HS-27A (cell line): ENCODE results near the gene ZNF195.
A peak's percentile ranks its signal among the peaks of the same experiment; 100 is the strongest.
"Not testable (repeated sequence)": the region's sequence is repeated elsewhere in the genome, so short reads cannot be mapped to it uniquely, and the experiment has no call there.

Experiments
- DNase-seq: peaks from one replicate; pipeline ENCODE4 v3.0.0-alpha.2; 2012; ENCODE audit warnings: low read depth, missing footprints

Gene ZNF195

GRCh38 chr11:3347127-3347526 lies 31.8 kb downstream of the ZNF195 start:
- no peak for DNase-seq

GRCh38 chr11:3346587-3346986 lies 32.4 kb downstream of the ZNF195 start:
- DNase-seq: no peak

GRCh38 chr11:3345736-3346135 lies 33.2 kb downstream of the ZNF195 start:
- no peak for DNase-seq

DNA sequence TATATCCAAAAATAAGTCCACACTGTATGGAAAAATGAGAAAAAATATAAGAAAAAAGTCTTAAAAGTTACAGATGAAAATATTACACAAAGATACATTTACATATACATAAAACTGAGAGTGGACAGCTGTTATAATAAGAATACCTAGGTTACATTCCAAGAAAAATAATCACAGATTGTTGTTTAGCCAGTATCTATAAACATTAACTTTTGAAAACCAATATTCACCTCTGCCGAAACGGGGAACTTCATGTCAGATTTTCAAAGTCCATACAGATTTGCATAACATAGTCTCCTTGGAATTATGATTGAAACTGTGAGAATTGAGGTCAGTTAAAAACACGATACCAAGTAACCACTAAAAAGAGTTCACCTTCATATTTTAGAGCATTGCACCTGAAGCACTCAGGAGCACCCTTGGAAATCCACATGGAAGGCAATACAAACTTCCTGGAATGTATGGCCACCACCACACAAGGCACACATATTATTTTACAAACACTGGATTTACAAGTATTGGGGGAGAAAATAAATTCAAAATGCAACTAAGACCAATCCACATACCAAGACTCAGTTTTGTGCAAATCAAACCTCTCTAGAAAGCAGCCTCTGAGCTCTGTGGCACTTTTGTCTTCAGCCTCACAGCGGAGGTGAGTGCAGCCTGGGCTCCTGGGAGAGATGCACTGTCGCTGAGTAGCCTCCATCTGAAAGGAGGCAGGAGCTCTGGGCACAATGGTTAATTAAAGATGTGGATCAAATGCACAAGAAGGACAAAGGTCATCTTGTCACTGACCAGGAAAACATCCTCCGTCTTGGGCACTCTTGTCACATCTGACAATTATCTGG lies 34.4 kb downstream of the ZNF195 start:
- no peak for DNase-seq

- no peak for DNase-seq
Observed at GRCh38 chr11:3342709-3343108, 36.2 kb downstream of the ZNF195 start.

GRCh38 chr11:3341298-3341697 lies 37.6 kb downstream of the ZNF195 start:
- DNase-seq: no peak

- DNase-seq: peak; percentile 55
Observed at GRCh38 chr11:3340025-3340424, 38.9 kb downstream of the ZNF195 start.

DNA sequence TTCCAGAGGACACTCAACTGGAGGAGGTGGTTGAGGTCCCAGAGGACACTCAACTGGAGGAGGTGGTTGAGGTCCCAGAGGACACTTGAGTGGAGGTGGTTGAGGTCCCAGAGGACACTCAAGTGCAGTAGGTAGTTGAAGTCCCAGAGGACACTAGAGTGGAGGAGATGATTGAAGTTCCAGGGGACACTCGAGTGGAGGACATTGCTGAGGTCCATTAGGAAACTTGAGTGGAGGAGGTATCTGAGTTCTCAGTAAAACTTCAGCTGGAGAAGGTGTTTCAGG lies 39.7 kb downstream of the ZNF195 start:
- DNase-seq: no peak

- DNase-seq: no peak
Observed at GRCh38 chr11:3338569-3339339, 40.2 kb downstream of the ZNF195 start.

GRCh38 chr11:3336420-3336819 lies 42.5 kb downstream of the ZNF195 start:
- not testable (repeated sequence) for DNase-seq

- not testable (repeated sequence) for DNase-seq
Observed at GRCh38 chr11:3333157-3333556, 45.8 kb downstream of the ZNF195 start.

DNA sequence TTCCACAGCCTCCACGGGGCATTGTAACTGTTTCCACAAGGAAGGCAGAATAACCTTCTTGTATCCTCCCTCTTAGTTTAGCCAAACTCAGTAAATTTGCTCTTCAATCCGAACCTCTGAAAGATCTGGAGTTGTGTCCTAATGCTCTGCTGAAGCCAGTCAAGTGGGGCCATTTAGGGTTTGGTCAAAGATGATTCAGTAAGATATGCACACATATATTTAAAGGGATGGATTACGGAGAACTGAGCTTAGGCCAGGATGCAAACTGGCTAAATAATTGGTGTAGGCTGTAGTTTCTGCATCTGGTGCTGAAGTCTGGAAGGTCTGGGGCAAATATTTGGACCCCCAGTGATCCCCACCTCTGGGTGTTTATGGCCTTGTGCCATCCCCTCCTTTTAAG lies 47.9 kb downstream of the ZNF195 start:
- DNase-seq: not testable (repeated sequence)

DNA sequence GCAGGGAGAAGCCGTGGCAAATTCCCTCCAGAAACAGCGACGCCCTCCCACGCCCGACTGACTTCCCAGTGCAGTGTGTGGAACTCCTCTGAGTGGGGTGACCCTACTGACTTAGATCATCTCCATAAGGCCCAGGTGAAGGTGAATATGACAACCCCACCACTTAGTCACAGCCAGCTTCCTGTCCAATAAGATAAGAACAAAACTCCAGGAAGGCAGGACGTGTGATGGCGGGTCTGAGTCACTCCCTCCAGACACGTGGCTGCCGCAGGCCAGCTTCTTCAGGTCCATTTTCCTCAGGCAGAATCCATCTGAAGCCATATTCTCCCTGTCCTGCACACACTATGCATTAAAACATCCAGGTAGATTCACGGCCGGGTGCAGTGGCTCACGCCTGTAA lies 48.9 kb downstream of the ZNF195 start:
- DNase-seq: not testable (repeated sequence)

DNA sequence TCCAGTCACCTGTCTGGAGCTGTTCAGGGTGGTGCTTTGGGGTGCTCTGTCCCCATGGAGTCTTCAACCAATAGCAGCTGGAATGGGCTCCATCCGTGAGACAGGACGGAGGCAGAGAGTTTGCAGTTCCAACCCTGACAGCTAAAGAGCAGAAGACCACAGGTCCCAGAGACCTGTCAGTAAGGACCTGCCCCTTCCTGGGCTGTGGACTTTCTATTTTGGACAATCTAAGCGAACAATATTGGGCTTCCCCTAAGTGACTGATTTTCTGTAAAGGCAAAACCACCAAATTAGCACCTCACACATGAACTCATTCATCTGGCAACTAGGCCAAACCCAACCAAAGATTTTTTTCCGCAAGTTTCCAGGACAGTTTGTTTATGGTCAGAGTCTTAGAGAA lies 50.4 kb downstream of the ZNF195 start:
- not testable (repeated sequence) for DNase-seq

DNA sequence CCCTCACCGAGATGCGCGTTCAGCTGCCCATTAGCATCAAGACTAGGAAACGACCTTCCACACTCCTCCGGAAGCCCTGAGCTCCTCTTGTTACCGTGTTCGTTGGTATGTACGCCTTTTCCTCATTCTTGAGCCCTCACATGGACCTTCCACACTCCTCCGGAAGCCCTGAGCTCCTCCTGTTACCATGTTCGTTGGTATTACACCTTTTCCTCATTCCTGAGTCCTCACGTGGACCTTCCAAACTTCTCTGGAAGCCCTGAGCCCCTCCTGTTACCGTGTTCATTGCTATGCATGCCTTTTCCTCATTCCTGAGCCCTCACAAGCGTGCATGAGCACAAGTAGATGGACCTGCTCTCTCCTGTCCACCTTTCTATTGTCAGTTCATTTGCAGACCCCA lies 52.5 kb downstream of the ZNF195 start:
- not testable (repeated sequence) for DNase-seq

DNA sequence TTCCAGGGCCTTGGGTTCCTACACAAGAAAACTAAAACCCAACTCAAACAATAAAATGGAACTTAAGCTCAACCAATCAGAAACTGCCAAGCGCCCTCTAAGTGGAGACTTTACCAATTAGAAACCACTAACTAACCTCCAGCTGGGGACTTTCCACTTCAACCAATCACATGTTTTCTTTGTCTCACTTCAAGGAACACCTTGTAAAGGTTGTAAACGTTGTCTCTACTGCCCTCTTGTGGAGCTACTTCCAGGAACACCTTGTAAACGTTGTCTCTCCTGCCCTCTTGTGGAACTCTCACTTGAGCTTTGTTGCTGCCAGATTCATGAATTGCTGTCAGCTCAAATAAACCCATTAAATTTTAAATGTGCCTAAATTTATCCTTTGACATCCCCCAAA lies 54.2 kb downstream of the ZNF195 start:
- DNase-seq: not testable (repeated sequence)
